Measurements from ENCODE around the gene CNTN4.

The CNTN4 gene

DNA sequence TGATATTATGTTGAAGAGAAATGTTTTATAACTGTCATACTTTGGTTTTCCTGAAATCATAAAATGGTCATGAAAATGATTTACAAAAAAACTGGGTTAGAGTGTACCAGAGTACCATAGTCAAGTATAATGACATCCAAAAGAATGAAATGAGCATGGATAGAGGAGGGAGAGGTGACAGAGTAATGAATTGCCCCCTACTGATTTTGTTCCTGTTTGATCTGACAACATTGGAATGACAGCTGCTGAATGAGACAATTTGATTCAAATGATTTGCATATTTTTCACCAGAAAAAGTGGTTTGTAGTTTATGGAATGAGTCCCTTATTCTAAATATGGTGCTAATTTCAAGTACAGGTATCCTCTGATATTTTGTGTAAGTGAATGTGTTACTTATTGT lies 271.7 kb downstream of the CNTN4 start:
- Histone ChIP-seq H3K4me1 (ENCODE audit: control insufficient read depth, insufficient read depth, low read length) (no peaks in the 10 kb centered on the region), H3K4me3 (ENCODE audit: insufficient read depth, low read depth, low read length) (no peak overlapping the region), H3K36me3 (ENCODE audit: control insufficient read depth, insufficient read depth, low read length) (no peaks in the 10 kb centered on the region), H3K27ac (ENCODE audit: insufficient read depth, low read depth, low read length, poor library complexity, severe bottlenecking) (no peak overlapping the region), H3K9me3 (ENCODE audit: control insufficient read depth, low read length) (no peaks in the 10 kb centered on the region), H3K27me3 (ENCODE audit: control insufficient read depth, insufficient read depth, low read length, poor library complexity, severe bottlenecking) (no peaks in the 10 kb centered on the region)

DNA sequence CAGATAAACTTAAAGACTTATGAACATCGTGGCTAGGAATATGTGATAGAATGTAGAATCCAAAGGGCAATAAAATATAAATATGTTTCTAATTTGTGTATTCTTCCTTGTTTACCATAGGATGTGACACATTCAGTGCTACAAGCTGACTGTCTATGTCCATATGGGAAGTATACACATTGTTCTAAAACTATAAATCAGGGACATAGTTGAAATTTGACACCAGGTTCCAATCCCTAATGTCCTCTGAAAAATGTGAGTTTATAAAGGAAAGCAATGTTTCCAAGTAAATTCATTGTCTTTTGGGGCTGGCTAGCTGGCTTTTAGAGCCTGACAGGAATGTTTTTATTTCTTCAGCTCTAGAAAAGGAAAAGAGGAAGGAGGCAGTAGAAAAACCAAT lies 273.6 kb downstream of the CNTN4 start:
- H3K36me3 ChIP-seq (ENCODE audit: control insufficient read depth, insufficient read depth, low read length) = no peaks in the 10 kb centered on the region
- no peak overlapping the region for H3K27ac ChIP-seq (ENCODE audit: insufficient read depth, low read depth, low read length, poor library complexity, severe bottlenecking)
- no peaks in the 10 kb centered on the region for H3K4me1 ChIP-seq (ENCODE audit: control insufficient read depth, insufficient read depth, low read length)
- no peak overlapping the region for H3K4me3 ChIP-seq (ENCODE audit: insufficient read depth, low read depth, low read length)
- H3K9me3 ChIP-seq (ENCODE audit: control insufficient read depth, low read length) = no peaks in the 10 kb centered on the region
- 87 to 100% methylated on average over 1 of the region's 1 CpG for WGBS, 2 experiments
- H3K27me3 ChIP-seq (ENCODE audit: control insufficient read depth, insufficient read depth, low read length, poor library complexity, severe bottlenecking) = no peaks in the 10 kb centered on the region

DNA sequence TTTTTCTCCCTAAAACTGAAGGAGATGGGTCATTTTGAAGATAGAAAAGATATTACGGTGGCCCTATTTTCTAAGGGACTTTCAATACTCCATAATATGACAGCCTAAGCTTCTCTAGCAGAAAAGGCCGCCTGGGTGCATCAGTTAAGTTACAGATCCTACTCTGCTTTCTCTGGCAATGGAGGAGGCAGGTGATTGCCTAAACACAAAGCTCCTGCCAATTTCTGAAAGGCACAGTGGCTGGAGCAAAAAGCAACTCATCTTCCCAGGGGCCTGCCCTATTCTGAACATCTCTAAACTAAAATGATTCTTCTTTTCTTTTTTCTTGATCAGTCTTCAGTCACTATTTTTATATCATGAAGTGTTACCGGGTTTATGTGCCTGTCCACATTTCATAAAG lies 276.7 kb downstream of the CNTN4 start:
- no peaks in the 10 kb centered on the region for H3K9me3 ChIP-seq (ENCODE audit: control insufficient read depth, low read length)

DNA sequence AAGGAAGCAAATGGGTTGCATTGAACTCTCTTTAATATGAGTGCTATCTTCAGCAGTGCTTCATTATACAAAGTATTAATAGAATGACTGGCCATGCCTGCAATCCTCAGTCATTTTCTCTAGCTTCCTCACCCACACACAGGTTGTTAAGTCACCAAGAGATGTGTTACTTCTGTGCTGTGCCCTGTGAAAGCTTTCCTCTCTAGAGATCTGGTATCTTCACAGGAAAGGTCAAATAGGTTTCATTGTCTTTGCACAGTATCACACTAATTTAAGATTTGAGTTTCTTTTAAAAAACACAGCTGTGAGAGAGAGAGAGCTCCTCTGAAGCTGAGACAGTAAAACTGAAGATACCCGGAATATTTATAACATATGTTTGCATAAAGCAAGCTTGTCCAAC lies 278.6 kb downstream of the CNTN4 start:
- no peaks in the 10 kb centered on the region for H3K4me1 ChIP-seq (ENCODE audit: control insufficient read depth, insufficient read depth, low read length)
- H3K36me3 ChIP-seq (ENCODE audit: control insufficient read depth, insufficient read depth, low read length) = no peaks in the 10 kb centered on the region
- no peak overlapping the region for H3K4me3 ChIP-seq (ENCODE audit: insufficient read depth, low read depth, low read length)
- 89 to 100% methylated on average over 1 of the region's 1 CpG for WGBS, 2 experiments
- H3K27ac ChIP-seq (ENCODE audit: insufficient read depth, low read depth, low read length, poor library complexity, severe bottlenecking) = no peak overlapping the region
- no peaks in the 10 kb centered on the region for H3K27me3 ChIP-seq (ENCODE audit: control insufficient read depth, insufficient read depth, low read length, poor library complexity, severe bottlenecking)
- H3K9me3 ChIP-seq (ENCODE audit: control insufficient read depth, low read length) = no peaks in the 10 kb centered on the region

More for the DNA sequence above, 276.7 kb downstream of the CNTN4 start:
- no peak overlapping the region for H3K27ac ChIP-seq (ENCODE audit: insufficient read depth, low read depth, low read length, poor library complexity, severe bottlenecking)
- H3K36me3 ChIP-seq (ENCODE audit: control insufficient read depth, insufficient read depth, low read length) = no peaks in the 10 kb centered on the region
- WGBS, 2 experiments = 76 to 84% methylated on average over 2 to 3 of the region's 3 CpGs
- H3K4me3 ChIP-seq (ENCODE audit: insufficient read depth, low read depth, low read length) = no peak overlapping the region
- no peaks in the 10 kb centered on the region for H3K27me3 ChIP-seq (ENCODE audit: control insufficient read depth, insufficient read depth, low read length, poor library complexity, severe bottlenecking)
- no peaks in the 10 kb centered on the region for H3K4me1 ChIP-seq (ENCODE audit: control insufficient read depth, insufficient read depth, low read length)

DNA sequence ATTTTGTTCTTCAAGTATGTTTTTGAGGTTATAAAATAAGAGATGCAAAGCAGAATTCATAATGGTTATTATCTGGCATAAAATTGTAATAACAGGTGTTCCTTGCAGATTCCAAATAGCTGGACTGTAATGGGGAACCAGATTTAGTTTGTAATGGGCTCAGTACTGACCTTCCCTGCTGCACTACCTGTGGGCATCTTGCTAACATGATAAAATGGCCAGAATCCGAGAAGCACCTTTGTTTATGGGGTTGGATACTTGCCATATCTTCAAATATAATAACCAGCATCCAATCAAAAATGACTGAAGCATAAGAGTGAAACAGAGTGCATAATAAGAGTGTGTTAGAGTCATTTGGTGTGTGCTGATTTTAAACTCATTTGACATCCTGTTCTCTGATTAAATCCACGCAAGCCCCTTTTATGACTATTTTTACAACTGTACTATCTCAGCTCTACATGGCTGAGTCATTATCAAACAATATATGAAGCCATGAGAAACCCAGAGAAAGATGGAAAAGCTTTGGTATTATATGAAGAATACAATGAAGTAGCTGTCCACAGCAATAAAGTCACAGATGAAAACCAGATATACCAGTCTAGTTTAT lies 292.4 kb downstream of the CNTN4 start:
- Histone ChIP-seq H3K36me3 (ENCODE audit: control insufficient read depth, insufficient read depth, low read length) (no peaks in the 10 kb centered on the region), H3K27ac (ENCODE audit: insufficient read depth, low read depth, low read length, poor library complexity, severe bottlenecking) (no peak overlapping the region), H3K27me3 (ENCODE audit: control insufficient read depth, insufficient read depth, low read length, poor library complexity, severe bottlenecking) (no peaks in the 10 kb centered on the region), H3K4me3 (ENCODE audit: insufficient read depth, low read depth, low read length) (no peak overlapping the region), H3K9me3 (ENCODE audit: control insufficient read depth, low read length) (no peaks in the 10 kb centered on the region), H3K4me1 (ENCODE audit: control insufficient read depth, insufficient read depth, low read length) (no peaks in the 10 kb centered on the region)
- 93 to 100% methylated on average over 1 to 2 of the region's 2 CpGs for WGBS, 2 experiments

DNA sequence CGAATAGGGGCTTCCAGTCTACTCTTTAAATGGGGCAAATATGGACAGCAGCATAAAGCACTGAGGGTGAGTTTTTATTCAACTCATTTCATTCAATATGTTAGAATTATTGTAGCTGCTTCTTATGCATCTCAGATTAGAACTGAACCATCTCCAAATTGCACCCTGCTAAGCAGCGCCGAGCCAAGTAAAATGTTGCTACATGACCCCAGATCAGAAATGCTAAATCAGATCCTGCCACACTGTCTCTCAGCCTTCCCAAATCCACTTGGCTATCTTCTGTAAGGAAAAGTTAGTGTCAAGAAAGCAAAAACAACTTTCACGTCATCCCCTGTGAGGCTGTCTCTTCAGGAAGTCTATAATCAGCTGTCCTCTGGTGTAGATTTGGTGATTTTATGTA lies 293.2 kb downstream of the CNTN4 start:
- H3K9me3 ChIP-seq (ENCODE audit: control insufficient read depth, low read length) = no peaks in the 10 kb centered on the region
- no peaks in the 10 kb centered on the region for H3K27me3 ChIP-seq (ENCODE audit: control insufficient read depth, insufficient read depth, low read length, poor library complexity, severe bottlenecking)
- H3K4me1 ChIP-seq (ENCODE audit: control insufficient read depth, insufficient read depth, low read length) = no peaks in the 10 kb centered on the region
- 85 to 96% methylated on average over 3 to 4 of the region's 4 CpGs for WGBS, 2 experiments
- no peaks in the 10 kb centered on the region for H3K36me3 ChIP-seq (ENCODE audit: control insufficient read depth, insufficient read depth, low read length)
- H3K4me3 ChIP-seq (ENCODE audit: insufficient read depth, low read depth, low read length) = no peak overlapping the region
- H3K27ac ChIP-seq (ENCODE audit: insufficient read depth, low read depth, low read length, poor library complexity, severe bottlenecking) = no peak overlapping the region

DNA sequence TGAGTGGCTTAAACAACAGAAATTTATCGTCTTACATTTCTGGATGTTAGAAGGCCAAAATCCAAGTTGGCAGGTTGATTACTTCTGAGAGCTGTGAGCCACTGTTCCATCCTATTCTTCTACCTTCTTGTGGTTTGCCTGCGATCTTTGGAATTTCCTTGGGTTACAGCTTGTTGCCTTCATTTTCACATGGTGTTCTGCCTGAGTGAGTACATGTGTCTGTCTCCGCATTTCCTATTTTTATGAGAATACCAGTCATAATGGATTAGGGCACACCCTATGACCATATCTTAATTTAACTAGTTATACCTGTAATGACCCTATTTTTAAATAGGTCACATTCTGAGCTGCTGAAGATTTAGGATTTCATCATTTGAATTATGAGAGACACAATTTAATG lies 294.3 kb downstream of the CNTN4 start:
- no peaks in the 10 kb centered on the region for H3K4me1 ChIP-seq (ENCODE audit: control insufficient read depth, insufficient read depth, low read length)
- no peak overlapping the region for H3K27ac ChIP-seq (ENCODE audit: insufficient read depth, low read depth, low read length, poor library complexity, severe bottlenecking)
- no peak overlapping the region for H3K4me3 ChIP-seq (ENCODE audit: insufficient read depth, low read depth, low read length)
- no peaks in the 10 kb centered on the region for H3K36me3 ChIP-seq (ENCODE audit: control insufficient read depth, insufficient read depth, low read length)
- H3K9me3 ChIP-seq (ENCODE audit: control insufficient read depth, low read length) = no peaks in the 10 kb centered on the region
- no peaks in the 10 kb centered on the region for H3K27me3 ChIP-seq (ENCODE audit: control insufficient read depth, insufficient read depth, low read length, poor library complexity, severe bottlenecking)
- 91 to 95% methylated on average over 3 of the region's 3 CpGs for WGBS, 2 experiments

DNA sequence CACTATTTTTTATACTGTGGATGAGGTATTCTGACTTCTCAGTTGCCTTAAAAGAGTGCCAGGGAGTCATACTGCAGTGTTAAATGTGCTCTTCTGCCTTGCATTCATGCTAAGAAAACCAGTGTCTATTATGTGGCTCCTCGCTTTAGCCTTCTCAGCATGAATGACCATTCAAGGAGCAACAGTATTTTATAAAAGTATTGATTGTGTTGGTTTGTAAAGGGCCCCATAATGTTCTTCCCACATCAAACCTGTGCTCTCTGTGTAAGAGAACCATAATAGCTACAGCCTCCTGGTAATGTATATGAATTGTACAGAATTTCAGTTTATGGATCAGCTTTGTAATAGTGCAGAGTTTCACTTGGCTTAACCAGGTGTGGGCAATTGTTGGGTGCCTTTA lies 316.4 kb downstream of the CNTN4 start:
- Histone ChIP-seq H3K4me1 (ENCODE audit: control insufficient read depth, insufficient read depth, low read length) (no peaks in the 10 kb centered on the region), H3K4me3 (ENCODE audit: insufficient read depth, low read depth, low read length) (no peak overlapping the region), H3K9me3 (ENCODE audit: control insufficient read depth, low read length) (no peaks in the 10 kb centered on the region), H3K27me3 (ENCODE audit: control insufficient read depth, insufficient read depth, low read length, poor library complexity, severe bottlenecking) (no peaks in the 10 kb centered on the region), H3K27ac (ENCODE audit: insufficient read depth, low read depth, low read length, poor library complexity, severe bottlenecking) (no peak overlapping the region), H3K36me3 (ENCODE audit: control insufficient read depth, insufficient read depth, low read length) (no peaks in the 10 kb centered on the region)
- WGBS, 2 experiments = 86 to 90% methylated on average over 1 of the region's 1 CpG

DNA sequence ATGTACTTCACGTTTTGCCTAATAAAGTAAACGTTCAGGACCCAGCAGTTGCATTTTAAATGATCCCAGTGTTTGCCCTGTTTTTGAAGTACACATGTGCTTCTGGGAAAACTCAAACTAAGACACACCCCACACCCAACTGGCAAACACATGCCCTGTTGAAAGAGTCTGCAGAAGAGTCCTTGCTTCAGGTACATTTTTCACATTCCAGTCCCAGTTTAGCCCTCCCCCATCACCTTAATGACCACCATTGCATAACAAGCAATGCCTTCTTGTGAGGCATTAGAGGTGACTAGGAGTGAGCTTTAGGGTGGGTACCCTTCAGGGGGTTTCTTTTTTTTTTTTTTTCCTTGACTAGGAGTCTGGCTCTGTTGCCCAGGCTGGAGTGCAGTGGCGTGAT lies 322.3 kb downstream of the CNTN4 start:
- no peak overlapping the region for H3K27ac ChIP-seq (ENCODE audit: insufficient read depth, low read depth, low read length, poor library complexity, severe bottlenecking)
- no peak overlapping the region for H3K4me3 ChIP-seq (ENCODE audit: insufficient read depth, low read depth, low read length)
- no peaks in the 10 kb centered on the region for H3K27me3 ChIP-seq (ENCODE audit: control insufficient read depth, insufficient read depth, low read length, poor library complexity, severe bottlenecking)
- WGBS, 2 experiments = 80 to 84% methylated on average over 3 of the region's 3 CpGs
- H3K9me3 ChIP-seq (ENCODE audit: control insufficient read depth, low read length) = no peaks in the 10 kb centered on the region
- no peaks in the 10 kb centered on the region for H3K4me1 ChIP-seq (ENCODE audit: control insufficient read depth, insufficient read depth, low read length)
- H3K36me3 ChIP-seq (ENCODE audit: control insufficient read depth, insufficient read depth, low read length) = no peaks in the 10 kb centered on the region

DNA sequence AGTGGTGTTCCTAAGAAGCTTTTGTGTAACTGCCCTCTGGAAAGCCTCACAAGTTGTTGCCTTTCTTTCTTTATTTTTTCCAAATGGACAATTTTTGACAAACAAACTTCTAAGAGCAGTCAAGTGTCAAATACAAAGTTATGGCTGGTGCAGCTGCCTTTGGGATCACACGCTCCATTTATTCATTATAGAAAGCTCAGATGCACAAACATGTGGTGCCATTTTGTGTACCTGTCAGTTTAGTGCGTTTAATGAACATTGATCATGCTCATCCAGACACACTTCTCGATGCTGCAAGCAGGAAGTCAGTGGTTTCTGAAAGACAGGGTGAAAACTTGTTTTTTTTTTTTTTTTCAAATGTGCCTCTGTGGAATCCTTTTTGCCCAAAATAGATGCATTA lies 324.5 kb downstream of the CNTN4 start:
- Histone ChIP-seq H3K36me3 (ENCODE audit: control insufficient read depth, insufficient read depth, low read length) (no peaks in the 10 kb centered on the region), H3K9me3 (ENCODE audit: control insufficient read depth, low read length) (no peaks in the 10 kb centered on the region), H3K4me1 (ENCODE audit: control insufficient read depth, insufficient read depth, low read length) (no peaks in the 10 kb centered on the region), H3K27ac (ENCODE audit: insufficient read depth, low read depth, low read length, poor library complexity, severe bottlenecking) (no peak overlapping the region), H3K27me3 (ENCODE audit: control insufficient read depth, insufficient read depth, low read length, poor library complexity, severe bottlenecking) (no peaks in the 10 kb centered on the region), H3K4me3 (ENCODE audit: insufficient read depth, low read depth, low read length) (no peak overlapping the region)
- WGBS, 2 experiments = 93 to 95% methylated on average over 3 of the region's 3 CpGs

DNA sequence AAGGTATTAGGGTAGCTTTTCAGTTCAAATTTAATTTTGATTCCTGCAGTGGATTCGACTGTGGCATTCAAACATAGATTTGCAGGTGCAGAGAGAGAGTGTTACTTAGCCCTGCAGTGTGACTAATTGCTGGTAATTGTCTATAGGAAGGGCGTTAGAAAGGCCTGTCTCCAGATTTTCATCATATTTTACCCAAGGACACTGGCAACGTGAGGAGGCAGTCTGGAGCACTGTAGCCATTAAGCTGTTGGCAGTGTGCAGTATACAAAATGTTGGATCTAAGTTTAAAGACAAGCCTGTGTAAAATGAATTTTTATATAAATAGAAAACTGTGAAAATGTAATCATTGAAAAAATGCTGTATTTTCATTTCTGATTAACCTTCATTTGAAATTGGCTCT lies 342.9 kb downstream of the CNTN4 start:
- Histone ChIP-seq H3K27me3 (ENCODE audit: control insufficient read depth, insufficient read depth, low read length, poor library complexity, severe bottlenecking) (no peaks in the 10 kb centered on the region), H3K4me3 (ENCODE audit: insufficient read depth, low read depth, low read length) (no peak overlapping the region)
- WGBS, 2 experiments = 71 to 78% methylated on average over 3 of the region's 3 CpGs

More for the DNA sequence above, 342.9 kb downstream of the CNTN4 start:
- H3K9me3 ChIP-seq (ENCODE audit: control insufficient read depth, low read length) = no peaks in the 10 kb centered on the region
- no peaks in the 10 kb centered on the region for H3K36me3 ChIP-seq (ENCODE audit: control insufficient read depth, insufficient read depth, low read length)
- H3K27ac ChIP-seq (ENCODE audit: insufficient read depth, low read depth, low read length, poor library complexity, severe bottlenecking) = no peak overlapping the region
- no peaks in the 10 kb centered on the region for H3K4me1 ChIP-seq (ENCODE audit: control insufficient read depth, insufficient read depth, low read length)

All from ectodermal cell (in vitro differentiated cells).